ENCODE results near the gene STAC2.

STAC2 gene

DNA sequence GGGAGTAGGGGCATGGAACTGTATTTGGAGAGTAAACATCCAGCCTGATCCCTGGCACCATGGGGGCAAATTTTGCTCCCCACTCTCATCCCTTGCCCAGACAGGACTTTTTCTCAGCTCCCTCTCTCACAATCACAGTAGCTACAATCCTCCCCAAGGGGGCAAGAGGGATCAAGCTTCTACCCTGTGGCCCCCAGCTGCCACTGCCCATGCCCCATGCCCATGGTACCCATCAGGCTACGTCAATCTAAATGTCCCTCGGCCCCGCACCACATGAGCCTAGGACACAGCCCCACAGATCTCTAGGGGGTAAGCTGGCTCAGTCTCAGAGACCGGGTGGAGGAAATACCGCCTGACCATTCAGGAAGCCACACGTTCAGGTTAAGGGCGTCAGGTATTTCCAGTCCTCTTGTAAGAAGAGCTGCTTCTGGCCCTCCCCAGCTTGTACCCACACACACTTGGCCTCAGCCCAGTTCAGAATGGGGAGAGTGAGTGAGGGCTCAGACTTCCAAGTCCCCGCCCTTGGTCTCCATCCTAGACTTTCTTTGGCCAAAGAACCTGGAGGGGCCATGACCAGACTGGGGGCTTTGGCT, 30.1 kb downstream of the STAC2 start:
- H3K4me3 ChIP-seq (ENCODE audit: control insufficient read depth, low read depth, low read length): peak overlapping the region; percentile 73
- peak; percentile 24 for DNase-seq (ENCODE audit: low read depth)
- TF ChIP-seq, protein P1, sequence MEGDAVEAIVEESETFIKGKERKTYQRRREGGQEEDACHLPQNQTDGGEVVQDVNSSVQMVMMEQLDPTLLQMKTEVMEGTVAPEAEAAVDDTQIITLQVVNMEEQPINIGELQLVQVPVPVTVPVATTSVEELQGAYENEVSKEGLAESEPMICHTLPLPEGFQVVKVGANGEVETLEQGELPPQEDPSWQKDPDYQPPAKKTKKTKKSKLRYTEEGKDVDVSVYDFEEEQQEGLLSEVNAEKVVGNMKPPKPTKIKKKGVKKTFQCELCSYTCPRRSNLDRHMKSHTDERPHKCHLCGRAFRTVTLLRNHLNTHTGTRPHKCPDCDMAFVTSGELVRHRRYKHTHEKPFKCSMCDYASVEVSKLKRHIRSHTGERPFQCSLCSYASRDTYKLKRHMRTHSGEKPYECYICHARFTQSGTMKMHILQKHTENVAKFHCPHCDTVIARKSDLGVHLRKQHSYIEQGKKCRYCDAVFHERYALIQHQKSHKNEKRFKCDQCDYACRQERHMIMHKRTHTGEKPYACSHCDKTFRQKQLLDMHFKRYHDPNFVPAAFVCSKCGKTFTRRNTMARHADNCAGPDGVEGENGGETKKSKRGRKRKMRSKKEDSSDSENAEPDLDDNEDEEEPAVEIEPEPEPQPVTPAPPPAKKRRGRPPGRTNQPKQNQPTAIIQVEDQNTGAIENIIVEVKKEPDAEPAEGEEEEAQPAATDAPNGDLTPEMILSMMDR (conservative IDR thresholded peaks at IDR 0.05; ENCODE audit: control insufficient read depth, insufficient read depth, low read depth, low read length): no peak

- H3K4me3 ChIP-seq (ENCODE audit: control insufficient read depth, low read depth, low read length): peak overlapping the region; percentile 7
- TF ChIP-seq, protein P1 (conservative IDR thresholded peaks at IDR 0.05; ENCODE audit: control insufficient read depth, insufficient read depth, low read depth, low read length): no peak
- DNase-seq (ENCODE audit: low read depth): no peak
Observed at GRCh38 chr17:39194985-39195524, 30.7 kb downstream of the STAC2 start.

DNA sequence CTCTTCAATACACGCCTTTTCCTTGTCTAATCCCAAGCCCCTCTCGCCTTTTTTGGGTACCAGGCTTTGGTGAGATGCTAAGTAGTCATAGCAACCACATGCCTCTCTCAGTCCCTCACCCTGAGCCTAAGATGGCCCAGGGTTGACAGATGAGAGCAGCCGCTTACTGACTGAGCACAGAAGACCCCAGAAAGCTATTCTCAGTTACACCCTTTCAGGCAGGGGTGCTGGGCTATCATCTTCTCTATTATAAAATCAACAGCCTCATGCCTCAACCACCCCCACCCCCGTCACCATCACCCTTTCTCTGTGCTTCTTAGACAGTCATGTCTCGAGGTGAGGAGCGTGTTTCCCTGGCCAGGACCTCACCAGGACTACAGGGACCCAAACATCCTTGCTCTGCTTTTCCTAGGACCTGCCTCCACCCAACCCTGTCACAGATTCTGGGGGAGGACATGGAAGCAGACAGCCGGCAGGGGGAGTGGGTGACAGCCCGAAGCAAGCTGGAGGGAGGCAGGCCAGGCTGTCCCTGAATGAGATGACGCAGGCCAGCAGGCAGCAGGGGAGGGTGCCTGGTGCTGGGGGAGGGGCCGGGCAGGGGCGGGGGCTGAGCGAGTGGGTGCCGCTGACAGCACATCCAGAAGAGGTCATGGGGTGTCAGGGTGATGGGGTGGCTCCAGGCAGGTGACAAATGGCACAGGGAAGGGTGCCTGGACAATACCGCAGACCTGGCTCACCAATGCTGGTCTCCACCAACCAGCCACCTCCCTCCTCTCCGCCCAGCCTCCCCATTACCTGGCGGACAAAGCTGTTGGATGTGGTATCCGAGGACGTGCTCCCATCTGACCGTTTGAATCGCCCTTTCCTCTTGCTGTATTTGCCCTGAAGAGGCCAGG, 31.4 kb downstream of the STAC2 start:
- DNase-seq (ENCODE audit: low read depth): peak; percentile 65
- TF ChIP-seq, protein P1 (conservative IDR thresholded peaks at IDR 0.05; ENCODE audit: control insufficient read depth, insufficient read depth, low read depth, low read length): peak; percentile 50
- no peak overlapping the region for H3K4me3 ChIP-seq (ENCODE audit: control insufficient read depth, low read depth, low read length)

- no peak overlapping the region for H3K4me3 ChIP-seq (ENCODE audit: control insufficient read depth, low read depth, low read length)
- DNase-seq (ENCODE audit: low read depth): no peak
- TF ChIP-seq, protein P1 (conservative IDR thresholded peaks at IDR 0.05; ENCODE audit: control insufficient read depth, insufficient read depth, low read depth, low read length): no peak
Observed at GRCh38 chr17:39193346-39193745, 32.4 kb downstream of the STAC2 start.

DNA sequence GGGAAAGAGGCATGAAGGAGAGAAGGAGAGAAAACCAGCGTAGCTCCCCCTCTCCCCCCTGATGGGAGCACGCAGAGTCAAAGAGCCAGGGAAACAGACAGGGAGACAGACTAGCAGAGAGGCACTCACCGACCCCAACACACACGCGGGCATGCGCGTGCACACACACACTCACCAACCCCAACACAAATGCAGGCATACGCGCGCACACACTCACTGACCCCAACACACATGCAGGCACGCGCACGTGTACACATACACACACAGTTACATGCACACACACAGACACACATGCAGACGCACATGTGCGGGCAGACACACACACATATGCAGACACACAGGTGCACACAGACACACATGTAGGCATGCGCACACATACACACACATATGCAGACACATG, 32.8 kb downstream of the STAC2 start:
- H3K4me3 ChIP-seq (ENCODE audit: control insufficient read depth, low read depth, low read length): no peak overlapping the region
- no peak for DNase-seq (ENCODE audit: low read depth)
- TF ChIP-seq, protein P1 (conservative IDR thresholded peaks at IDR 0.05; ENCODE audit: control insufficient read depth, insufficient read depth, low read depth, low read length): no peak

DNA sequence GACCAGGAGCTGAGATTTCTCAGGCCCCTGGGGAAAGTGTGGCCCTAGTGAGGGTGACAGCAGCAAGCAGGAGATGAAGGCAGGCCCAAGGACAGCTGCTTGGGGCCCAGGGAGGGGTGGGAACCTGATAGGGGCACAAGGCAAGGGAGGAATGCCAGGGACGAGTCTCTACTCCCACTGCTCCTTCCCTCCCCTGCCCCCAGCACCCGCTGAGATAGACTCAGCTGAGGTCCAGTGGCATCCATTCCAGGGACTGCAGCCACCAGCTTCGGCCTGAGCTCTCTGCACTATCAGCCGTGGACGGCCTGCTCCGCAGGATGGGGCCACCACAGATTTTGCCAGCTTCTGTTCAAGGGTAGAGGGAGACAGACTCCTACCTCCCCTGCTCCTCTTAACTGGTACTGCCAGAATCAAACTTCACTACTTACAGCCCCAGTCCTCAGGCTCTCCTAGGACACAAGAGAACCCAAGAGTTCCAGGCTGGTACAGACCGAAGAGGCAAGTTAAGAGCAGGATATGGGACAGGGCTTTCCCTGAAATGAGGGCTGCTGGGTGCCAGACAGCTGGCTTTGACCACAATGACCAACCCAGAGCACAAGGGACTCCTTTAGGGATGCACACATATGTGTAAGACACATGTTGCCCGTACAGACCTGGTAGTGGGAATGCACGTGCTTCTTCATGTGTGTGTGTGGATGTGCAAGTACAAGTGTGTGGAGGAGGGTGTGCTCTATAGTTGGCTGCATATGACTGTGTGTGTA, 33.8 kb downstream of the STAC2 start:
- TF ChIP-seq, protein P1 (conservative IDR thresholded peaks at IDR 0.05; ENCODE audit: control insufficient read depth, insufficient read depth, low read depth, low read length): no peak
- no peak for DNase-seq (ENCODE audit: low read depth)
- no peak overlapping the region for H3K4me3 ChIP-seq (ENCODE audit: control insufficient read depth, low read depth, low read length)
